AG04449 (cell line): Measurements from ENCODE around the gene MAD2L1BP.

Source experiments
- CTCF ChIA-PET: fragments of 350-600 bp; formaldehyde crosslinking; extraction: SDS; loops from one replicate; lab custom pipeline; 2021; ENCODE audit warnings: antibody characterized with exemption; lab: Yijun Ruan, JAX
- POLR2A ChIA-PET: fragments of 400-600, 350-600 bp; formaldehyde crosslinking; extraction: SDS; loops from one replicate; lab custom pipeline; 2020; ENCODE audit warnings: antibody characterized with exemption, inconsistent platforms; lab: Yijun Ruan, JAX
- DNase-seq: peaks from one replicate; pipeline ENCODE4 v3.0.0-alpha.2; 2010; ENCODE audit warnings: low read depth, low spot score
- H3K4me3 ChIP-seq: 2 replicates; pipeline ENCODE4 v1.5.1; 2011; ENCODE audit warnings: low read depth, mild to moderate bottlenecking, control low read depth, low read length
- CTCF ChIP-seq: IDR thresholded peaks from one replicate; pipeline ENCODE4 v1.5.1; 2011; ENCODE audit warnings: mild to moderate bottlenecking, moderate library complexity, low read length, control low read depth, inconsistent platforms; ENCODE audit not compliant: insufficient read depth; ENCODE audit errors: missing control alignments

Gene MAD2L1BP

DNA sequence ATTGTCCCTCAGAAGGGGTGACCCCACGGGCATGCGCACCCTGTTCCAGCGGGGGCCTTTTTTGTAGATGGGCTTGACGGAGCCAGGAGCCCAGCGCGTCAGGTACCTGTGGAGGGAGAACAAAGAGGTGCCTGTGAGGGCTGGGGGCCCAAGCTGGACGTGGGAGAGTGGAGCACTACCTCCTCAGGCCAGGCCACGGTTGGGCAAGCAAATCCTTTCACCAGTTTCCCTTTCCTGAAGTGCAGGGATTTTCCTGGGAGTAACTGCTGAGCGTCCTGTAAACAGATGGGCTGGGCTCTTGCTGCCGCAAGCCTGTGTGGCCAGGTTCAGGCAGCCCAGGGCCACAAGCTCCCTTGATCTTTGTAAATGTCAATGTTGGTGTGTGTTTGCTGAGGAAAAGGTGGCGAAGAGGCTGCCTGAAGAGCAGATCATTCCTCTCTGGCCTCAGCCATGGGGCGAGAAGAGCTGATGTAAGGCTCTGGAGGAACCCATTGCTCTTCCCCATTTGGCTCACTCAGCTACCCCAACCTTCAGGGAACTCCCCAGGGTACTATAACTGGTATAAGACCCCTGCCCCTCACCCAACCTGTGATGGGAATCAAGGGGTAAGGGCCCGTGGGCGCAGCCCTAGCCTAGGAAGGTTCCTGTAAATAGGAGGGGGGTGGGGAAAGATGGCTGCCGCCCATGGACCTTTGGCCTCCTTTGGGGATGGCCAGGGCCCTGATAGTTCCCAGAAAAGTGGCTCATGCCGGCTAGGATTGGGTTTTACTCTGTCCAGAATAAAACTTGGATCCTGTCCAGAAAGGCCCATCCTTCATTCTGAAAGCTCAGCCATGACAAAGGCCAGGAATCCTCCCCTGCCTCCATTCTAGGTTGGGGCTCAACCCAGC lies 36.4 kb downstream of the MAD2L1BP start:
- H3K4me3 ChIP-seq: no peak overlapping the region
- ChIA-PET POLR2A (interaction anchor here (0.6 to 1.2 kb wide), 2 partner anchors 26 to 56 kb away, joined by 3 read pairs; no protein-coding TSS in a partner anchor), CTCF (interaction anchor here (0.6 to 15.5 kb wide), 5 partner anchors 9 to 408 kb away, joined by 3 to 324 read pairs (median 5); no protein-coding TSS in a partner anchor)
- no peak for DNase-seq
- no peak for TF ChIP-seq CTCF

- no peak for DNase-seq
- no peak overlapping the region for H3K4me3 ChIP-seq
- TF ChIP-seq CTCF: no peak
- POLR2A ChIA-PET: interaction anchor here (1.2 kb wide), 1 partner anchor 28 kb away, joined by 3 read pairs; no protein-coding TSS in a partner anchor
- CTCF ChIA-PET: interaction anchor here (0.9 to 15.5 kb wide), 2 partner anchors 95 to 407 kb away, joined by 3 to 324 read pairs; no protein-coding TSS in a partner anchor
These were observed 37.9 kb downstream of the MAD2L1BP start for GRCh38 chr6:43673444-43674084.

DNA sequence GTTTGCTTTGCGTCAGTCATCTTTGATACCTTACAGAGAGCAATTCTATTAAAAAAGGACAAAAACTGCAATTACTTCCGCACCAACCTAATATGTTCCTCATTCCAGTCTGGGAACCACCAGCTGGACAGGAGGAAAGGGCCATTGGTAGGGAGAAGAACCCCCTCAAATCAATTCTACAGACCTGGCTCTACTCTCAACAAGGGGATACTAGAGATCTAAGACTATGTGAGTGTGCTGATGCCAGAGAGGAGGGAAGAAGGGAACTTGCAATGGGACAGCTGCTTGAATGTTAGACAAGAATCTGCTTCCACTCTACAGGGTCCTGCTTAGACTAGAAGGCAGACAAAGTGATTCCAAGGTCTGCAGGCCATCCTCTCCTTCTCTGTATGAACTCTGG lies 38.7 kb downstream of the MAD2L1BP start:
- TF ChIP-seq CTCF: no peak
- no peak overlapping the region for H3K4me3 ChIP-seq
- DNase-seq: no peak
- POLR2A ChIA-PET: no interaction called here
- CTCF ChIA-PET: interaction anchor here (0.8 to 15.5 kb wide), 4 partner anchors 8 to 406 kb away, joined by 3 to 324 read pairs (median 4); no protein-coding TSS in a partner anchor

DNA sequence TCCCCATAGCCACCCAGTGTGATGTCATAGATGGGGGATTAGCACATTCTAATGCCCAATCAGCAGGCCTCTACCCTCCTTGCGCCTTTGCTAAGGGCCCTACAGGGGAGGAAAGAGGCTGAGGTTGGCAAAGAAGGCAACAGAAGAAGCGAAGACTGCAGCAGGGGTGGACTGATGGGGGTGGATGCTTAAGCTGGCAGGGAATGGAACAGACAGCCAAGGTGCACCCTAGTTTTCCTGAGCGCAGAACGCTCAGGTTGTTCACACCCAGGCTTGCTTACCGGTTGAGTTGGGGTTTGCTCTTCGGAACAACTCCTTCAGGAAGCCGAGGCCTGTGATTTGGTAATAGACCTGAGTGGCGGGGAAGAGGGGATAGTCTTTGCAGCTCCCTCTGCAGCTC lies 39.3 kb downstream of the MAD2L1BP start:
- no peak overlapping the region for H3K4me3 ChIP-seq
- DNase-seq: no peak
- POLR2A ChIA-PET: interaction anchor here (0.5 kb wide), 1 partner anchor 482 kb away, joined by 3 read pairs; no protein-coding TSS in a partner anchor
- CTCF ChIA-PET: interaction anchor here (0.7 to 15.5 kb wide), 4 partner anchors 9 to 406 kb away, joined by 3 to 324 read pairs (median 4); no protein-coding TSS in a partner anchor
- no peak for TF ChIP-seq CTCF

- ChIA-PET POLR2A (no interaction called here), CTCF (interaction anchor here (2.2 to 15.5 kb wide), 3 partner anchors 9 to 403 kb away, joined by 7 to 324 read pairs (median 74); partner anchors contain the start of gene MRPS18A)
- no peak for DNase-seq
- no peak for TF ChIP-seq CTCF
- H3K4me3 ChIP-seq: no peak overlapping the region
These were observed 41.4 kb downstream of the MAD2L1BP start for GRCh38 chr6:43676962-43677606.
